ENCODE measurements around the gene IFNAR1. TPM values are rescaled to one million over a fixed set of nuclear protein-coding genes. Genes with fewer than 3 reads are reported as not detected.

IFNAR1 gene
- 4.6 TPM for total RNA-seq

DNA sequence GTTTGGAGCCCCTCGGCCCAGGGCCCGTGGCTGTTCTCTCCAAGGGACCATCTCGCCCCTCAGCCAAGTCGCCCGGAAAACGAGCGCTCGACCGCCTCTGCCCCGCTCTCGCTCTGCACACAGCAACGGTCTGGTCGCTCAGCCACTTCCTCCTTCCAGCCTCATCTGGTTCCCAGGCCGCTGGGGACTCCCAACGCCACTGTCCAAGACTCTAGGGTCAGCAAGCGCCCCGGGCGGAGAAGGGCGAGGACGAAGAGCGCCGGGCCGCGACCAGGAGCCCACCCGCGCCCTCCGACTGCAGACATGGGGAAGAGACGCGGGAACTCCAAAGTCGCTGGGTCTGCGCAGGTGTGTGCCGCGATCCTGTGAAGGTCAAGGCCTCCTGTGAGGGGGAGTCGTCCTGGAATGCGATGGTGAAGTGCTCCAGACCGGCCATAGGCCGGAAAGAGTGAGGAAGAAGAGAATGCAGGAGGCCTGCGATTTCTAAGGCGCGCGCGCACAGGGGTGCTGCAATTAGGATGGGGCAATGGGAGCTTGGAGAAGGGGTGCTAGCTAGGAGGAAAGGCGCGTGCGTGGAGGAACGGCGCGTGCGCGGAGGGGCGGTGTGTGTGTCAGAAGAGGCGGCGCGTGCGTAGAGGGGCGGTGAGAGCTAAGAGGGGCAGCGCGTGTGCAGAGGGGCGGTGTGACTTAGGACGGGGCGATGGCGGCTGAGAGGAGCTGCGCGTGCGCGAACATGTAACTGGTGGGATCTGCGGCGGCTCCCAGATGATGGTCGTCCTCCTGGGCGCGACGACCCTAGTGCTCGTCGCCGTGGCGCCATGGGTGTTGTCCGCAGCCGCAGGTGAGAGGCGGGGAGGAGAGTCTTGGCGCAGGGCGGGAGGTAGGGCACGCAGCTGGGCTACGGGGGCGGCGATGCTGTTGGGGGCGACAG lies at the start of gene IFNAR1:
IFNAR1 (plus strand) TSS at position 680 of the 931 bp plus-strand sequence; CDS start at position 766, 86 bp downstream.
- peak; percentile 96 to 99 (median 99) for DNase-seq (ENCODE audit: low read depth in 2 of 3, low spot score in 2 of 3)

DNA sequence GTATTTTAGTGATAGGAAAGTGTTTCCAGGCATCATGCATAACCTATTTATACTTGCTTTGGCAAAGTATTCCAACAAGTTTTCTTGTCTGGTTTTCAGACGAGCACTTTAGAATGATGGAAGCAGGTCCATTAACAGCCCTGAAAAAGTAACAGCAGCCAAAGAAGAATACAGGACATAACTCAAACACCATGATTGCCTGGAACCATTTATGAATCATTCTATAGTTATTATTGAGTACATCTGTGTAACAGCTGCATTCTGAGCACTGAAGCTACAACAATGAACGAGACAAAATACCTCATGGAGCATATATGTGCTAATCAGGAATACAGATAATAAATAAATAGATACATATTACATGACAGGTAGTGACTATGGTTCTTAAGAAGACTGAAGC lies 46.0 kb upstream of the IFNAR1 start:
- DNase-seq (ENCODE audit: low read depth in 2 of 3, low spot score in 2 of 3) = no peak

DNA sequence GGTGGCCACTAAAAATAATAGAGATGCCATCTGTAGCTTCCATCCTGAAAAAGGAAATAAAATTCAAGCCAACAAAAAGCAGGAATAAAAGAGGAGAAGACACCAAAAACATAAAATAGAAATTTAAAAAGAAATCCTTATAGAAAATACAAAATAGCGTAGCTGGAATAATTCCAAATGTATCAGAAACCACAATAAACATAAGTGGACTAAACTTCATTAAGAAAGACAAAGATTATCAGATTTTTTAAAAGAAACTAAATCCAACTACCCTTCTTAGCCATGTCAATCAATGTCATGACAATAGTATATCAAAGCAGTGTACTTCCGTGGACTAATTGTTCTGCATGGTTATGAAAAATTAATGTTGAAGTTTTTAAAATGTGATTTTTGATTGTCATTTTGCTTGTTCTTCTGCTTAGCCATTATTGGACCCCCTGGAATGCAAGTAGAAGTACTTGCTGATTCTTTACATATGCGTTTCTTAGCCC lies 45.4 kb upstream of the IFNAR1 start:
- no peak for DNase-seq (ENCODE audit: low read depth in 2 of 3, low spot score in 2 of 3)

DNA sequence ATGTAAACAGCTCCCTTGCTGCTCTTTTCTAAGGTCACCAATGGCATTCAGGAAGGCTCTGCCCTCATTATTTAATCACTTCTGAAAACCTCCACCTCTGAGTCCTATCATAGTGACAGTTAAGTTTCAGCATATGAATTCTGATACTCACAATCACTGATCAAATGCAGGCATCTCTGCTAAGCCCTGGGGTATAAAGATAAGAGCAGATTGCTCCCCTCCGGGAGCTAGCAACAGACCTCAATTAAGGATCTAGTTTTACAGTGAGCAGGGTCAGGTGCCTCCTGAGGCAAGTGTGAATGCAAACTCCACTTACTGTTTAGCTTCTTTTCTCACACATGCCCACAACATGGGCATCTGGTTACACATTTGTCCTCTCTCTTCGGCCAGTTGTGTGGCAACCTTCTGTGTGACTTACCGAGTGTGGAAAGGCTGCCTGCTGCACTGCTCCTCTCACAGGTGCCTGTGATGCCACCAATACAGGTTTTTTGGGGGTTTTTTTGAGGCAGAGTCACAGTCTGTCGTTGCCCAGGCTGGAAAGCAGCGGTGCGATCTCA lies 43.6 kb upstream of the IFNAR1 start:
- no peak for DNase-seq (ENCODE audit: low read depth in 2 of 3, low spot score in 2 of 3)

DNA sequence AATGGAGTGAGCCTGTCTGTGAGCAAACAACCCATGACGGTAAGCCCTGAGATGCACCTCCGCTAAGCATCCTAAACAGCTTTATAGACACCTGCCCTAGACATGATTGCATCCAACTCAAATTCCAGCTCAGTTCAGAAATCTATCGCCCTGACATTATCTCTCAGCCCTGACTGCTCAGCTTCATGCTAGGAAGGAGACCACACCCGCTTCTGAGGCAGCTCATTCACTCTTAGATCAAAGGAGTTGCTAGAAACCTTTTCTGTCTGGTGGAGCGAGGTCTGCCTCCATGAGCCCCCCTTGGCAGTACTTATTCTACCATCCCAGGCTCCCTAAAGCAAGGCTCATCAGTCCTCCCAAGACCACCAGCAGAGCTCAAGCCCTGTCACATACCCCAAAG lies 41.6 kb upstream of the IFNAR1 start:
- DNase-seq (ENCODE audit: low read depth in 2 of 3, low spot score in 2 of 3) = no peak

DNA sequence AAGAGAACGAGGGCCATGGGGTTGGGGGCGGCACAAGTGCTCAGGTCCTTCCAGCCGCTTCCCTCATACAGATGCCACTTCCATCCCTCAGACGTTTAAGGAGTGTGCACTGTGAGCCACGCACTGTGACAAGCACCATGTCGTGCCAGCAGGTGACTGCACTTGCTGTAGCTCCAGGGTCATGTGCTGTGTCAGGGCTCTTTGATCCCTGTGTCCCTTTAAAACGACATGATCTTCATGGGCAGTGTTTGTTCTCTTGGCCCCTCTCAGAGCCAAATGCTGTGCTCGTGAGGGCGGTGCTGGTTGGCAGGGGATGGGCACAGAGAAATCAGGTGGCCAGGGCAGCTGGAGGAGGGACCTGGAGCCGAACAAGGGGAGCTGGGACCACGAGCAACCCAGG lies 38.7 kb upstream of the IFNAR1 start:
- DNase-seq (ENCODE audit: low read depth in 2 of 3, low spot score in 2 of 3) = no peak

DNA sequence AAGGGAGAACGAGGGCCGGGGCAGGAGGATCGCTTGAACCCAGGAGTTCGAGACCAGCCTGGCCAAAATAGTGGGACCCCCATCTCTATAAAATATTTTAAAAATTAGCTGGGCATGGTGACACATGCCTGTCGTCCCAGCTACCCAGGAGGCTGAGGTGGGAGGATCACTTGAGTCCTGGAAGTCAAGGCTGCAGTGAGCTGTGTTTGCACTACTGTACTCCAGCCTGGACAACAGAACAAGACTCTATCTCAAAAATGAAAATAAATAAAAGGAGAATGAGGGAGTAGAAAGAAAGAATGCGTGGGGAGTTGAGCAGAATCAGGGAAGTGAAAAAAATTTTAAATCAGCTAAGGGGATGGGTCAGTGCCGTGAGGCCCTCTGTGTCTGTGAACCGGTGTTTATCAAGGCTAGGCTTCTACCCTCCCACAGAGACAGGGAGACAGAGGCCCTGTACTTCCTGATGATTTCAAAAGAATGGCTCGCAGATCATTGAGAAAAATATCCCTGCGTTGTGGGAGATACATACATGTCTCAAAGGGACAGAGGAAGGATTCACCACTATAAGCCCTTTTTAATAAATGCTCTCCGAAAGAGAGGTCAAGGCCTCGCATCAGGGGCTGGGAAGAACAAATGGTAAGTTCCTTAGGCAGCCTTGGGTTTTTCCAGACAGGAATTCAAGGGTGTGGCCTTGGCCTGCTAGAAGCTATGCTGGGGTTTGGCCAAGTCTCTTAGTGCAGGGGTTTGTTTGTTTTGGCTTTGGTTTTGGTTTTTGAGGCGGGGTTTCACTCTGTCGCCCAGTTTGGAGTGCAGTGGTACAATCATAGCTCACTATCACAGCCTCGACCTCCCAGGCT lies 37.9 kb upstream of the IFNAR1 start:
- DNase-seq (ENCODE audit: low read depth in 2 of 3, low spot score in 2 of 3) = no peak

DNA sequence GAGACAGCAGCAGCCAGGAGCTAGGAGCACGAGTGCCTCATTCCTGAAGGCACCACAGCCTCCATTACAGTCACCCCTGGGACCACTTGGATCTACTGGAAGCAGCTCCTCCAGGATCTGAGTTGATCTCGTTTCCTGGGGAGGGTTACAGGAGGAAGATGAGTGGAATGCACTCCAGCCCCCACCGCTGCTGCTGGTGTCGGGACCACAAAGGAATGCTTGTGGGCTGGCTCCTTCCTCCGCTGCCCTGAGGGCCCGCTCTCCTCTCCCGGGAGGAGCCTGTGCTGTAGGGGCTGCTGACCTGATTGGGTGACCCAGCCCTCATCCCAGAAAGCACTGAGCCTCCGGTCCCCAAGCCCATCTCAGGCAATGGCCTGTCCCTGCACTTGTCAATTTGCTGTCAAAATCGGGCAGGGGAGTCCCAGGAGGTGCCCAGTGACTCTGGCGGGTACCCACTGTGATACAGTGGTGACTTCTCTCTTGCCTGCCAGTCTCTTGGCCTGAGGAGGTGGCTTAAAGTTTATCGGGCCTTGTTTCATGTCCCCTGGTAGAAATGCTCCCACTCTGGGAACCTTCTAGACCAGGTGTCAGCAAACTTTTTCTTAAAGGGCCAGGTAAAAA lies 35.5 kb upstream of the IFNAR1 start:
- no peak for DNase-seq (ENCODE audit: low read depth in 2 of 3, low spot score in 2 of 3)

DNA sequence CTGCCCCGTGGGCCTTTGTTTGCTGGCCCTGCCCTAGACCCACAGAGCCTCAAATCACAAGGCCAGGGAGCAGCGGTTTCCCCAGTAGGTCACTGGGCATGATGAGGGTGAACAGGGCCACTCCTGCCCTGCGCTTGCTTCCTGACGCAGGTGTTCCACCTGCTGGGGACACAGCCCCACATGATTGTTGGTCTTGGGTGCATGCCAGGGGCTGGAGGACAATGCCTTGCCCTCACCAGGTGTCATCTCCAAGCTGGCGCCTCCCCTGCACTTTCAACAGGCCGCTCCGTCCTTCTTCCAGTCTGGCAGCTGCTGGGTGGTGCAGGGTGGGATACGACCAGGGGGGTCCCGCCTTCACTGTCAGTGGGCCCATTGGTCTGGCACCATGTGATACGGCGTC lies 34.3 kb upstream of the IFNAR1 start:
- DNase-seq (ENCODE audit: low read depth in 2 of 3, low spot score in 2 of 3) = no peak

DNA sequence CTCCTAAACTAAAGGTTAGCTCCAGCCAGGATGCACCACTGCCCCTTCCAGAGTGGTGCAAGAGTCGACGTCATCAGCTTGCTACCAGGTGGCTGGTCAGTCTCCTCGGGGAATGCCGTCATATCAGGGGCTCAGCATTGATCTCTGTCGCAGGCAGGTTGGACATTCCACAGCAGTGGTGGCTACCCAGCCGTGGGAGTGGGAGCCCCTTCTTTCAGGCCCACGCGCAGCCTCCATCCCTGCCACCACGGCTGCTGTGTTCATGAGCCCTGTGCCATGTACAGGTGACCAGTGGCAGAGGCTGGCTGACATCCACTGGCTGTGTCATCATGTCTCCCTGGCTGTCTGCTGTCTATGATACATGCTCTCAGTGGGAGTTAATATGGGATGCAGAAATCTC lies 33.1 kb upstream of the IFNAR1 start:
- no peak for DNase-seq (ENCODE audit: low read depth in 2 of 3, low spot score in 2 of 3)

DNA sequence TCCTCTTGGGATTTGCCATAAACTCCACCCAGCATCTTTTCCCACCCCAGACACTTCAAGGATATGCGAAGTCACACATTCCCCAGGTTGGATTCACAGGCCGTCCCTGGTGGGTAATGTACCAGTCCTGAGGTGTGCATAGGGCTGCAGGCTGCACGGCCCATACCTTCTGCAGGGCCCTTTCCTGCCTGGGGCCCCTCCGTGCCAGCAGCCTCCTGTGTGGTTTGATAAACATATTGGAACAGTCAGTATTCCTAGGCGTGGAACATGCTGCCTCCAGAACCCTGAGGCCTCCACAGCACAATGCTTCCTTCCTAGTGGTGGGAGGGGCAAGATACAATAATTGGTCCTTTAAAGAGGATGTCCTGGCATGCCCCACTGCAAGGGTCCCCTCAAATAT lies 32.0 kb upstream of the IFNAR1 start:
- no peak for DNase-seq (ENCODE audit: low read depth in 2 of 3, low spot score in 2 of 3)

DNA sequence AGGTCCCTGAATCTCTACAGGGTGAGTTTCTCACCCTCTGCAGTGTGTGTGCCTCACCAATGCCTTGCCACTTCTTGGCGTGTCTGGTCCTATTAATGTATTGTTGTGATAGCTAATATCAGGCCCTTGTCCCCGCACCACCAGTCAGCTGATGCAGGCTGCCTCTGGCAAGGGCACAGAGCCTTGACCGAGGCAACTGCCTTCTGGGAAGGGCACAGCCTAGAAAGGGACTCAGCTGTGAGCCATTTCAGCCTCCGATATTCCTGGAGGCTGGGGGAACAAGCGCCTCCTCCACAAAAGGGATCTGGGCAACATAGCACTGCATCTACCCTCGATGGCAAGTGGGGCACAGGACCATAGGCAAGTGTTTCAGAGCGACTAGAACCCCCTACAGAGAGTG lies 31.6 kb upstream of the IFNAR1 start:
- DNase-seq (ENCODE audit: low read depth in 2 of 3, low spot score in 2 of 3) = no peak

DNA sequence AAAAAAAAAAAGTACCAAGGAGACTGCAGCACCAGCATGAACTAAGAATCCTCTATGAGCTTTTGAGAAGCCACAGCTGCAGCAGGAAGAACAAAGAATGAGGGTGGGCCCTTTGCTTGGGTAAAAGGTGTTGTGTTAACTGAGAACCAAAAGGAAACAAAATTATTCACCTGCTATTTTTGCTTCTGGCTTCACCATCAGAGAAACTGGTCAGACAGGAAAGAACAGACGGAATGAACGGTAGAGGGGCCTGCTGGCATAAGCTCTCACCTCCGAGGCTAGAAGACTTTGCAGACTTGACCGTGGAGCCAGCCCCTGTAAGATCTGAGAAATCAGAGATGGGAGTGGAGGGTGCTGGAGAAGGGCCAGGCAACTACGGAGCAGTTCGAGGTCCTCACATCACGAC lies 31.0 kb upstream of the IFNAR1 start:
- no peak for DNase-seq (ENCODE audit: low read depth in 2 of 3, low spot score in 2 of 3)

DNA sequence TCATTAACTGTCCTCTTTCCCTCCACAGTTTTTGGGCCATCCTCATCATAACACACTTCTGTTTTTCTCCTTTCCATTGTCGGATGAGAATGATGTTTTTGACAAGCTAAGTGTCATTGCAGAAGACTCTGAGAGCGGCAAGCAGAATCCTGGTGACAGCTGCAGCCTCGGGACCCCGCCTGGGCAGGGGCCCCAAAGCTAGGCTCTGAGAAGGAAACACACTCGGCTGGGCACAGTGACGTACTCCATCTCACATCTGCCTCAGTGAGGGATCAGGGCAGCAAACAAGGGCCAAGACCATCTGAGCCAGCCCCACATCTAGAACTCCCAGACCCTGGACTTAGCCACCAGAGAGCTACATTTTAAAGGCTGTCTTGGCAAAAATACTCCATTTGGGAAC lies 28.6 kb upstream of the IFNAR1 start:
- DNase-seq (ENCODE audit: low read depth in 2 of 3, low spot score in 2 of 3) = no peak

DNA sequence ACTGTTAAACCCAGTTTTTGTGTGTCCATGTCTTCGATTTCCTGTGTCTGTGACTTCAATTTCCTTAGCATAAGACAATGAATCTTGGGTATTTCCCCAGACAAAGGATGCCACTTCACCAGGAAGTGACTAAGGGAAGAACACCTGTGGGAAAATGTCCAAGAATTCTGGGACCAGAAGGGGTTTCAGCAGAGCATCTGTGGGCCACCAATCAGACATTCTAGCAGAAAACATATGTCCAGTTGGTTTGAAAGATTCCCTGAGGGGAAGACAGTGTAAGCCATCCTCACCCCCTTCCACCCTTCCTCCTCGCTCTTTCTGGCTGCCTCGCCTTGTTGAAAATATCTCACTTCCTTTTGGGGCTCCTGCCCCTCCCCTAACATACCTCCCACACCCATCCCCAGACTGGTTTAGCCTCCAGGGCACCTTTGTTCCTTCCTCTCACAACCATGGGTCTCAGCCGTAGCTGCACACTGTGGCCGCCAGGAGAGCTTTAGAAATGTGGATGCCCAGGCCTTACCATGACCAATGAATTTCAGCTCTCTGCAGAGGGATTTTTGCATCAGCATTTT lies 25.5 kb upstream of the IFNAR1 start:
- peak in 2 of 3 donors; percentile 16 to 30 for DNase-seq (ENCODE audit: low read depth in 2 of 3, low spot score in 2 of 3)

DNA sequence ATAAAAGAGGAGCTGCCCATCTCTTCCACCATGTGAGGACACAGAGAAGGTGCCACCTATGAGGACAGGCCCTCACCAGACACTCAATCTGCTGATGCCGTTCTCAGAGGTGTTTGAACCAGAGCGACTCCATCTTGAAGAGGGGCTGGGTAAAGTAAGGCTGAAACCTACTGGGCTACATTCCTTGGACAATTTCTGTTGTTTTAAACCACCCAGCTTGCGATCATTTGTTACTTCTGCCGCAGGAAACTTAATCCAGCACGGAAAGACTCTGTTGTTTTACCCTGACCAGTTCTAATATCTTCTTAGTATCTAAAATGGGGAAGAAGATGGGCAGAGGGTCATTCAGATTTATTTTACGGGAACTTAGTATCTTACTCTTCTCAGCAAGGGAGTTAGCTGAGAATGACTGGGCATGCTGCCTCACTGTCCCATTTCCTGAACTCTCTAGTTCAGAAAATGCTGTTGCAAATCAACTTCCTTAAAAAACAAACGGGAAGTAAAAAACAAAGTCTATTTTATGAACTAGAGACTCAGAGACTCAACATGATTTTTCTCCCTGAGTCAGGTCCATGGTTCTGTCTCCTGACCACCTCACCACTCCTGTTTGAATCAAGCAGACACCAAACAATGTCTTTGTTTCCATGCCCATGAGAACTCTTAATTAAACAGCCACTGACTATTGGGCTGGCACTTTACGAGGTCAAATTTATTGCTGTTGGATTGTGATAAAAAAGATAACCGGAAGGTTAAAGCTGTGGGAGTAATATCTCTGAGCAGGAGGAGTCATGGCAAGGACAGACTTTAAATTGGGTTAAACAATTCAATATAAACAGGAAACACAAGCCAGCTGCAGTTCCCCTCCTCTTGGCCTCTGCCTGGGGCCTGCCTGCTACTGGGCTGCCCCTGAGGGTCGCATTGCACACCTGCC lies 23.8 kb upstream of the IFNAR1 start:
- DNase-seq (ENCODE audit: low read depth in 2 of 3, low spot score in 2 of 3) = peak in 2 of 3 donors; percentile 72 to 79

DNA sequence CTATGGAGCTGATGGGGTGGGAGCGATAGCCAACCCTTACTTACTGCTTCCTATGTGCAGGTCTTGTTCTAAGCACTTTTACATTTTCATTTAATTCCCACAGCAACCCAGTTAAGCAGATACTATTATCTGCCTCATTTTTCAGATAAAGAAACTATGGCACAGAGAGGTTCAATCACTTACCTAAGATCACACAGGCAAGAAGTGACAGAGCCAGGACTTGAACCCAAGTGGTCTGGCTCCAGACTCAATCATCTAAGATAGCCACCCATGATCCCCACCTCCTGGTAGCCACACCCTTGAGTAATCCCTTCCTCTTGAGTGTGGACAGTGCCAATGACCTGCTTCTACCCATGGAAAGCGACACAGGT lies 23.2 kb upstream of the IFNAR1 start:
- DNase-seq (ENCODE audit: low read depth in 2 of 3, low spot score in 2 of 3) = no peak

DNA sequence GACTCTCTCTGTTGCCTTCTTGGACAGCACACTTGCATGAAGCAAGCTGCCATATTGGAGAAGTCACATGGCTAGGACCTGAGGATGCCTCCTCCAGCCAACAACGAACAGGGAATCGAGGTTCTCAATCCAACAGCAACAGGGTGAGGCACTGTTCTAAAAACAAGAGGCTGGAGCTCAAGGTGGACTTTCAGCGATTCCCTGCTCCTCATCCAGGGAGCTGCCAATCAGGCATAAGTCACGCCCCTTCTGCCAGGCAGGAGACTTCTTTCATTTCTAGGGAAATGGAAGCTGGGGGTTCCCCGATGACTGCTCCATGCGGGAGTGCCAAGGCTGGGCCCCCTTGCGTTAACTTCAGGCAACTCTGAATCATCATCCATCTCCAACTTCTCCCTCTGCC lies 22.7 kb upstream of the IFNAR1 start:
- no peak for DNase-seq (ENCODE audit: low read depth in 2 of 3, low spot score in 2 of 3)

DNA sequence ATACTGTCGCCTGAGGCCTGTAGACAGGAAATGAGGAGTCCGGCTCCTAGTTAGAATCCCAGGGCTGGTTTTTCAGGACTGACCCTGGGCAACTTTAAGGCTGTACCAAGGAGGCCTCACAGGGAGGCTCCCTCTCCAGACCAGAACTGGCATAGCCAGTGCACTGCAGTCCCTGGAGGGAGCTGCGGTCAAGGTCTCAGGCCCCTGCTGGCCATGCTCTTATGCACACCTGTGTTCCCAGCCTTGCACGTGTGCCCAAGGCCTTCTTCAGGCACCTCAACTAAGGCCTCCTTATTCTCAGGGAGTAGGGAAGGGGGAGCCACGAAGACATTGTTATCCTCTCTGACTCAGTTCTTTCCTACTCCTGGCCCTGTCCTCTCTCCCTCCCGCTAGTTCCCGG lies 22.0 kb upstream of the IFNAR1 start:
- DNase-seq (ENCODE audit: low read depth in 2 of 3, low spot score in 2 of 3) = no peak

DNA sequence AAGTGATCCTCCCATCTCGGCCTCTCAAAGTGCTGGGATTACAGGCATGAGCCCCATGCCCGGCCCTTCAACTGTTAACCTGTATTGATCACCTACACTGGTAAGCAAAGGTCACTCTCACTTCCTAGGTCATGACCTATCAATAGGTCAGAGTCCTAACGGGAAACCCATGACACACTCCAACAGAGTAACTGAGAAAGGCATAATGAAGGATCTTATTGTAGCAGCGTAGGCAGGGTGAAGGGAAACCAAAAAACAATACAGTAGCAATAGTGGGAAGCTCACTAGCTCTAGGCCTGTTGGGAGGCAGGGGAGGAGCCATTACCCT lies 19.5 kb upstream of the IFNAR1 start:
- no peak for DNase-seq (ENCODE audit: low read depth in 2 of 3, low spot score in 2 of 3)
